GM12875 (cell line): ENCODE results near the gene SOCS3.

Source experiments
- H3K4me3 ChIP-seq: one replicate; pipeline ENCODE4 v1.5.1; 2011; ENCODE audit warnings: low read depth, low read length, control low read depth
- CTCF ChIP-seq: IDR thresholded peaks from 2 replicates; pipeline ENCODE4 v1.5.1; 2011; ENCODE audit warnings: low read depth, mild to moderate bottlenecking, control low read depth, inconsistent platforms, low read length, moderate library complexity, borderline replicate concordance; ENCODE audit not compliant: insufficient read depth

SOCS3 gene

DNA sequence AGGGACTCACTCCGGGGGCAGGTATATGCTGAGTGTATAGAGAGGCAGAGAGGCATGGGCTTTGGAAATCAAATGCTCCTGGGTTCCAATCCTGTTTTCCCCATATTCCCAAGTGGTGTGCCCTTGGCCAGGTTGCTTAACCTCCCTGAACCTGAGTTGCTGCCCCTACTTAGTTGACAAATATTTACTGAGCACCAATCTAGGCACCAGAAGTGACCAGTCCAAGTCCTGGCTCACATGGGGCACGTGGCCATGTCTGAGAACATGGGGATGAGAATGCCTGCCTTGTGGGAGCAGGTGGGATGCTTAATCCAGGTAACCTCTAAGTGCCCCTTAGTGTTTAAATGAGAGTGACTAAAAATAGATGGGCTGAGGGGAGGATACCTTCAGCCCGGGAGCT lies 4.2 kb downstream of the SOCS3 start:
- no peak for TF ChIP-seq CTCF
- H3K4me3 ChIP-seq, result no peak overlapping the region

GRCh38 chr17:78355045-78355641 lies 4.7 kb downstream of the SOCS3 start:
- no peak for TF ChIP-seq CTCF
- H3K4me3 ChIP-seq, result no peak overlapping the region

- TF ChIP-seq CTCF, result no peak
Observed at GRCh38 chr17:78353834-78354233, 6.0 kb downstream of the SOCS3 start.

DNA sequence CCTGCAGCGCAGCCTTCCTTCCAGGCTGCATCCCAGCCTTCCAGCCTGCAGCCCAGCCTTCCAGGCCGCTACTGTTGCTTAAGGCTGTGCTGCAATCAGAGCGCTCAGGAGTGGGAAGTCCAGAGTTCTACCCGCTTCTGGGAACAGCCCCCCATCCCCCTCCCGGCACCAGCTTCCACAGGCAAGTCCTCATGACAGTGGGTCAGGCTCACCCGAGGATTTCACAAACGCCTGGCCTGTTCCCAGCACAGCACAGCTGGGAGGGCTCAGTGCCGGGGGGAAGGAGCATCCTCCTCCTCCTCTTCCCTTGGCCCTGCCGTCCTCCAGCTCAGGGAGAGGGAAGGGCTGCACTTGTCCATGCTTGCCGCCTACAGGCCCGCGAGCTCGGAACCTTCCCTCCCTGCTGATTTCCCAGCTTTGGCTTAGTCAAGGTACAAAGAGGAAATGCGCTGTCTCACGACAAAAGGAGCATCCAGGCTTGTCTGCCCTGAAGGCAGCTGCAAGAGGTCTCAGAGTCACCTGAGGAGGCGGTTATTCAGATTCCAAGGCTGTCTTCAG lies 8.3 kb downstream of the SOCS3 start:
- no peak for TF ChIP-seq CTCF
- H3K4me3 ChIP-seq, result no peak overlapping the region

More at GRCh38 chr17:78353834-78354233, 6.0 kb downstream of the SOCS3 start:
- H3K4me3 ChIP-seq, result no peak overlapping the region

DNA sequence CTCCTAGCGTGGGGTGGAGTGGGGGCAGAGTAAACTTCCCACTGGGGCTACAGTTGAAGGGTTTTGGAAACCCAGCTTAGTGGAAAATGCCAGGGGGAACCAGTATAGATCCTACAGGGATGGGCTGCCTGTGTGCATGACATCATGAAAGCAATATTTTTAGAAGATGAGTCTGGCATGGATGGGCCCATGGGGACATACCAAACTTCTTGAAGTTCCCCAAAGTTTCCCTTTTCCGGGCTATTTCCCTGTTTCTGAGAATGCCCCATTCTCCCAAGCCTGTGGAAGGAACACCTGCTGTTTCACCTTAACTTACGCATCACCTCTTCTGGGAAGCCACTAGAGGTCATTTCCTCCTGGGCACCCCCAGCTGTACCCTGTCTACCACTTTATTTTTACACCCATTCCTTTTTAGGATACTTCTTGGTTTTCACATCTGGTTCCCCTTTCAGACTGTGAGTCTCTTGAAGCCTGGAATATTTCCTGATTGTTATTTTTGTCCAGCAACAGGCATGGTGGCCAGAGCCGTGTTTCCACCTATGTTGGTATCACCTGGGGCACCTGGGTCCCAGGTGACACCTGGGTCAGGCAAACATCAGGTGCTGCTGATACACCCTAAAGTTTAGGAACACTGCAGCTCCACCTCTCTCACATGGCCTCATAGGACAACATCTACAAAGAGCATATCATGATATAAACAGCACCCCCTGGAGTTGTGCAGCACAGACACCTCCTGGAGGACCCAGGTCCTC lies 9.8 kb downstream of the SOCS3 start:
- no peak overlapping the region for H3K4me3 ChIP-seq
- TF ChIP-seq CTCF, result no peak

- no peak overlapping the region for H3K4me3 ChIP-seq
- TF ChIP-seq CTCF, result no peak
Observed at GRCh38 chr17:78348055-78348770, 11.7 kb downstream of the SOCS3 start.

DNA sequence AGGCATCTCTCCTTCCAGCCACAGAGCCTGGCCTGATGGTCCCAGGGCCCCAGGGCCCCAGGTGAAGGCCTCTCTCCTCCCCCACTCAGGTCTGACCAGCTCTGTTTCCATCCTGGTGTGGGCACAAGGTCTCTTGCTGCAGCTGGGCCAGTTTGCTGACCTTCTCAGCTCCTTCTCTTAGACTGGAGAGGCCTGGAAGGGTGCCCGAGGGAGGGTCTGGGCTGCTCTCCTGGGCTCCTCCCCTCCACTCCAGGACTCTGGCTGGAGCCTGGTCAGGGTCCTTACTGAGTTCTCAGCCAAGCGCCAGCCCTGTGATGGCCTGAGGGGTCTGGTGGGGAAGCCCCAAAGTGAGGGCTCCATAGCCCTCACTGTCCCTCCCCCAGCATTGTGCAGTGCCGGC lies 12.4 kb downstream of the SOCS3 start:
- H3K4me3 ChIP-seq, result no peak overlapping the region
- TF ChIP-seq CTCF, result no peak
